NCI-H2081 treated with DMSO at 0.1 percent for 48 hours (cell line): Measurements from ENCODE around the gene ZBTB14.

Experiments used
- DNase-seq: peaks from one replicate; lab custom pipeline; 2025; lab: John Stamatoyannopoulos, UW

The ZBTB14 gene

GRCh38 chr18:5295231-5295920, at the start of gene ZBTB14:
TSS of gene ZBTB14 (minus strand) at chr18:5295726. CDS start at chr18:5293246, 2,480 bp downstream.
- no peak for DNase-seq

- DNase-seq = no peak
These were observed 43.8 kb upstream of the ZBTB14 start for GRCh38 chr18:5339202-5339834.

- DNase-seq = no peak
These were observed 39.0 kb upstream of the ZBTB14 start for GRCh38 chr18:5334456-5335075.

- no peak for DNase-seq
These were observed 22.7 kb upstream of the ZBTB14 start for GRCh38 chr18:5318061-5318700.

- DNase-seq = no peak
These were observed 21.7 kb upstream of the ZBTB14 start for GRCh38 chr18:5317186-5317585.

- no peak for DNase-seq
These were observed 20.3 kb upstream of the ZBTB14 start for GRCh38 chr18:5315838-5316237.

GRCh38 chr18:5311301-5311989, 15.9 kb upstream of the ZBTB14 start:
- no peak for DNase-seq

- DNase-seq = no peak
These were observed 14.5 kb upstream of the ZBTB14 start for GRCh38 chr18:5309888-5310470.

- DNase-seq = no peak
These were observed 10.3 kb upstream of the ZBTB14 start for GRCh38 chr18:5305835-5306234.

GRCh38 chr18:5304232-5304631, 8.7 kb upstream of the ZBTB14 start:
- DNase-seq = no peak

GRCh38 chr18:5303636-5304035, 8.1 kb upstream of the ZBTB14 start:
- DNase-seq = no peak

GRCh38 chr18:5302606-5303005, 7.1 kb upstream of the ZBTB14 start:
- DNase-seq = no peak

- DNase-seq = no peak
These were observed 5.0 kb upstream of the ZBTB14 start for GRCh38 chr18:5300476-5301010.

GRCh38 chr18:5298156-5298852, 2.8 kb upstream of the ZBTB14 start:
- DNase-seq = no peak

- DNase-seq = no peak
These were observed 2.1 kb upstream of the ZBTB14 start for GRCh38 chr18:5297597-5297996.

GRCh38 chr18:5296706-5297320, 1.3 kb upstream of the ZBTB14 start:
- DNase-seq = peak; percentile 28

- DNase-seq = peak; percentile 71
These were observed 617 bp upstream of the ZBTB14 start for GRCh38 chr18:5295981-5296705.

- DNase-seq = no peak
These were observed 882 bp downstream of the ZBTB14 start for GRCh38 chr18:5294457-5295230.

GRCh38 chr18:5294113-5294456, 1.4 kb downstream of the ZBTB14 start:
- DNase-seq = no peak
